ENCODE results near the gene NUP155. TPM values are rescaled to one million over a fixed set of nuclear protein-coding genes. Genes with fewer than 3 reads are reported as not detected.
"Not testable (repeated sequence)": the region's sequence is repeated elsewhere in the genome, so short reads cannot be mapped to it uniquely, and the experiment has no call there.

NUP155 gene
- polyA plus RNA-seq, 3 donors, result 26.5 to 30.0 (median 28.2) TPM

DNA sequence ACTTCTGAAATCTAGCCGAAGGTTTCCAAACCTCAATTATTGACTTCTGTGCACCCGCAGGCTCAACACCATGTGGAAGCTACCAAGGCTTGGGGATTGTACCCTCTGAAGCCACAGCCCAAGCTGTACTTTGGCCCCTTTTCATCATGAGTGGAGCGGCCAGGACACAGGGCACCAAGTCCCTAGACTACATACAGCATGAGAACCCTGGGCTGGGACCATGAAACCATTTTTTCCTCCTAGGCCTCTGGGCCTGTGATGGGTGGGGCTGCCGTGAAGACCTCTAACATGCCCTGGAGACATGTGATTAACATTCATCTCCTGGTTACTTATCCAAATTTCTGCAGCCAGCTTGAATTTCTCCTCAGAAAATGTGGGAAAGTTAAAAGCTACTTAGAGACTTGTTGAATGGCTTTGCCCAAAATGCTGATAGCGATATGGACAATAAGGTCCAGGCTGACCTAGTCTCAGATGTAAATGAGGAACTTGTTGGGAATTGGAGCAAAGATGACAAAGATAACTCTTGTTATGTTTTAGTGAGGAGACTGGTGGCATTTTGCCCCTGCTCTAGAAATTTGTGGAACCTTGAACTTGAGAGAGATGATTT, 87.6 kb downstream of the NUP155 start:
- no peak for DNase-seq (ENCODE audit: low read depth in 3 of 3, low spot score in 2 of 3)

DNA sequence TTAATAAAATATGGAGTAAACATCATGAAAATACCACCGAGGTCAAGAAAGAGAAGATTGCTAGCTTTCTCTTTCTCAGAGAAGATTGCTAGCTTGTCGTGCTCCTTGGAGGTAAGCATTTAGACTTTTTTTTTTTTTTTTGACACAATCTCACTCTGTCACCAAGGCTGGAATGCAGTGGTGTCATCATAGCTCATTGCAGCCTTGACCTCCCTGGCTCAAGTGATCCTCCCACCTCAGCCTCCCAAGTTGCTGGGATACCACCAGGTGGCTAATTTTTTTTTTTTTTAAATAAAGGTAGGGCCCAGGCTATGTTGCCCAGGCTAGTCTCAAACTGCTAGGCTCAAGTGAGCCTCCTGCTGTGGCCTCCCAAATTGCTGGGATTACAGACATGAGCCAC, 95.4 kb downstream of the NUP155 start:
- DNase-seq (ENCODE audit: low read depth in 3 of 3, low spot score in 2 of 3), result no peak

DNA sequence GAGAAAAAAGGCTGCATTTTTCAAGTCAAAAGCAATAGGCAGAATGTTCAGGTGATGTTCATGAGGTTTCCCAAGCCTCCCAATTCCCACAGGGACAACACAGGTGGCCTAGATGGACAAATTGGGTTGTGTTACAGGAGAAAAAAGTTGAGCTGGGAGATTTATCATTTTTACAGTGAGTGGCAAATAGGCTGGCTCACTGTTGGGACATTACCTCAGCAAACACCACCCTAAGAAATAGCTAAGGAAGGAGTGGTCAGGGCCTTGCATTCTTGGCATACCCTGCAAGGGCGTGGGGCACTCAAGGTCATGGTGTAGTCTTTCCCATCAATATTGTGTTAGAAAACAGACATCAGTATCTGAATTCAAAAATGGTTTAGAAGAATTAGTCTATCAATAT, 98.4 kb downstream of the NUP155 start:
- no peak for DNase-seq (ENCODE audit: low read depth in 3 of 3, low spot score in 2 of 3)

DNA sequence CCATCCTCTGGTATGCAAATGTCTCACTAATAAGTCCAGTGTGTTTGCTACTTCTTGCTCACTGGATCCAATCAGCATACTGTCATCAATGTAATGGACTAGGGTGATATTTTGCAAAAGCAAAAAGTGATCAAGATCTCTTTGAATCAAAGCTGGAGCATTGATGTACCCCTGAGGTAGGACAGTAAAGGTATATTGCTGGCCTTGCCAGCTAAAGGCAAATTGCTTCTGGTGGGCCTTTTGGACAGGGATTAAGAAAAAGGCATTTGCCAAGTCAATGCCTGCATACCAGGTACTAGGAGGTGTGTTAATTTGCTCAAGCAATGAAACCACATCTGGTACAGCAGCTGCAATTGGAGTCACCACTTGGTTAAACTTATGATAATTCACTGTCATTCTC, 102.8 kb downstream of the NUP155 start:
- DNase-seq (ENCODE audit: low read depth in 3 of 3, low spot score in 2 of 3), result not testable (repeated sequence)

DNA sequence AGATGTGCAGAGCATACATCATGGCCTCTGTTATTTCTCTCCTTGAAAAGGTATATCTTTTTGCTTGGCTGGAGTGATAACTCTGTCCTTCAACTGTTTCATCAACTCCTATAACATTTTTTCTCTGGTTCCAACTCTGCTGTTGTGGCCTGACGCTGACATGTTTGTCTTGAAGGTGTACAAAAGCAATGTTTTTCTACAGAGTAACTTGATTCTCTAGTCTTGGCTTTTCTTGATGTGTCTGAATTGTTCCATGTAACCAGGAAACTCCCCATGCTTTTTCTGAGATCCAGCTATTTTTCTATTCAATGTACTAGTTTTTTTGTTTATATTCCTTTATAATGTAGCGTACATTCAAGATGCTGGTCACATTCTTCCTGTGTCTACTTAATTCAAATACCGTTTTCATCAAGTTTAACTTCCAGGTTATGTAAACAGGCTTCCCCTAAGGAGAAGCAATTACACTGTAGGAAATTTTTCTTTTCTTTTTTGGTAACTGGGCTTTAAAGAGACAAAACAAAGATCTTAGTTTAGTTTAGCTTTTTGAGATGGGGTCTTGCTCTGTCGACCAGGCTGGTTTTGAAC, 115.0 kb downstream of the NUP155 start:
- DNase-seq (ENCODE audit: low read depth in 3 of 3, low spot score in 2 of 3), result no peak

DNA sequence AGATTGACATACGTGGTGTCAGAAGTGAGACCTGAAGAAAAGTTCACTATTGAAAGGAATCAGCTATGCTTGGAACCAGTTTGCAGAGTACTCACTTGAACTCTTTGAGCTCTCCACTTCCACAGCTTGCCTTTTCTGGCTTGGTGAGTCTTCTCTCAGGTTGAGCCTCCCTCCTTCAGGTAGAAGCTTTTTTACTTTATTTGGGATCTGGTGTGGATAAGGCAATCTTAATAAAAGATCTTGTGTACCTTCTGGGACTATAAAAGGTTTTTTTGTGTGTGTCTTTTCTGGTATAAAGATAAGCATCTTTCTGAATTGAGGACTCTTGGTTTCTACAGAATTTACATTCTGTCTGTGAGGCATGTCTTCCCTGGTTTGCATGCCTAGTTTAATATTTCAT, 116.3 kb downstream of the NUP155 start:
- no peak for DNase-seq (ENCODE audit: low read depth in 3 of 3, low spot score in 2 of 3)

DNA sequence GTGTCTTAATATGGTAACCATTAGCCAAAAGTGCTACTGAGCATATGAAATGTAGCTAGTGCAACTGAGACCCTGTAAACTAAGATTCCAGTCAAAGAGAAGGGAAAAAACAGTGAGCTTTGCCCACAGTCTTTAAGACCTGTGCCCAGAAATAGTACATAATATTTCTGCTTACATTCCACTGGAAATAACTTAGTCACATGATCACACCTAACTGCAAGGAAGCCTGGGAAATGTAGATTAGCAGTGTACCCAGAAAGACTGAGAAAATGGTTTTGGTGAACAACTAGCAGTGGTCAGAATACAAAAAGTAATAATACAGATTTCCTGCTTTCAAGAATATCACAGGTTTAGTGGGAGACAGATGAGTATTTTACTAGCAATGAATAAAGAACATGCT, 119.2 kb downstream of the NUP155 start:
- no peak for DNase-seq (ENCODE audit: low read depth in 3 of 3, low spot score in 2 of 3)

DNA sequence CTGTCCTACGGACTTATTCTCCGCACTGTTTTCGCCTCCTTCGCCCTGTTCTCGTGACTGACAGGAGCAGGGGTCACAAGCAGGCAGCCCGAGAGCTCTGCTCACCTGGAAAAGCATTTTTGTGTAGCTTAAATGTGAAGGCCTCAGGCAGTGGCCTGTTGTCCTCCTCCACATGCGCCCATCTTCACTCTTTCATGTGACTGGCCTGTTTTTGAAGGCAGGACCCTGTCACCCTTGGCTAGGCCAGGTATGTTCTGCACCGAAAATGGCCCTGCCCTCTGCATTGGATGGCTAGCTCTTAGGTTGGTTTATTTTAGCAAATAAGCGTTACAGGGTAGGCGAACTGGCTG, 121.1 kb downstream of the NUP155 start:
- DNase-seq (ENCODE audit: low read depth in 3 of 3, low spot score in 2 of 3), result peak in 1 of 3 donors; percentile 33

DNA sequence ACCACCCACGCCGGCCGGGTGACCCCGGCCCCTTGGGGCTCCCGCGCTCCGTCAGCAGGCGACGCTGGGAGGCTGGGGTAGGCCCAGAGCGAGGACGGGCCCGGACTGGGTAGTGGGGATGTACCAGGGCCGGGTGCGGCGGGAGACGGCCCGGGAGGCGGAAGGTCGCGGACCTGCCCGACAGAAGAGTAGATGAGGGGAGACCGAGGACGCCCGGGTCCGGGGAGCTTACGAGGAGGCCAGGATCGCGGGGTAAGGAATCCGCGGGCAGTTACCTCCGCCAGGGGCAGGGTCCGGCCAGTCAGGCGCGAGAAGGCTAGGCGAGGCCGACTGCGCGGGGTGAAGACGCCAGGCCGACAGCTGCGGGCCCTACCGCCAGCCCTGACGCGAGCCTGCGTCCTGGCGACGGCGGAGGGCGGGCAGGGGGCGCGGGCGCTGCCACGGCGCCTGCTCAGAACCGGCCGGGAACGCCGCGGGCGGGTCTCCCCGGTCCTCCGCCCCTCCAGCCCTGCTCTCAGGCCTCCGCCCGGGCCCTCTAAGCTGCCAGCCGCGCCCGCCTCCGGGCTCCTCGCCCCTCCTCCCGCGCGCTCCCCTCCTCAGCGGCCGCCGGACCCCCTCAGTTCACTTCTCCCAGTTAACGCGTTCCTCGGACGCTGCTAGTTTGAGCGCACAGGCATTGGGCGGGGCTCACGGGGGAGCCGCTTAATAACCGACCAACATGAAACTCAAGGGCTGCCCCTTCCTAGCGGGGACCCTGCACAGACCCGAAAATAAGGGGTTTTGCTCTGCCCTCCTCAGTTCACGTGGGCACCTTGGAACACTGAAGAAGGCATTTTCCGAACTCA, 121.7 kb downstream of the NUP155 start, which contains the start of gene CPLANE1:
Gene CPLANE1, minus strand, starts transcription at position 407 of the 845 bp plus-strand sequence. CDS start 1,678 bp downstream, outside the sequence.
- peak; percentile 43 to 68 (median 61) for DNase-seq (ENCODE audit: low read depth in 3 of 3, low spot score in 2 of 3)

DNA sequence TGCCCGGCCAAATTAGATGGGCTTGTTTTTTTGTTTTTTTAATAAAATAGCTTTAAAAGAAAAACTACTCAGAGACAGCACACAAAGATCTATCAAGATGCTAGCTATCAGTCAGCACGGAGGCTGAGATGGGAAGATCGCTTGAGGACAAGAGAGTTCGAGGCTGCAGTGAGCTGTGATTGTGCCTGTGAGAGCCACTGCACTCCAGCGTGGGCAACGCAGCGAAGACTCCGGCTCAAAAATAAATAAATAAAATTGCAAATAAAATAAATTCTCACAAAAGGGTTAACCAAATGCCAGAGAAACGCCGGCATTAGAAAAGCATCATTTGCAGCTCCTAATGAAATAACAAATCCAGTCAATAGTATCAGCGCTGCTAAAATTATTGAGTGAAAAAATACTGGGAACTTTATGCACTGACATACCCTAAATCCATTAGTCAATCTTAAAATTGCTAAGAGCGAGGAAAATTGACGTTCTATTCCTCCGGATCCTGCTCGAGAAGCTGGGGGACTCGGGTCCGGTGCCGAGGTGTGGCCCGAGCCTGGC, 122.4 kb downstream of the NUP155 start:
- DNase-seq (ENCODE audit: low read depth in 3 of 3, low spot score in 2 of 3), result peak in 2 of 3 donors; percentile 32 to 38

DNA sequence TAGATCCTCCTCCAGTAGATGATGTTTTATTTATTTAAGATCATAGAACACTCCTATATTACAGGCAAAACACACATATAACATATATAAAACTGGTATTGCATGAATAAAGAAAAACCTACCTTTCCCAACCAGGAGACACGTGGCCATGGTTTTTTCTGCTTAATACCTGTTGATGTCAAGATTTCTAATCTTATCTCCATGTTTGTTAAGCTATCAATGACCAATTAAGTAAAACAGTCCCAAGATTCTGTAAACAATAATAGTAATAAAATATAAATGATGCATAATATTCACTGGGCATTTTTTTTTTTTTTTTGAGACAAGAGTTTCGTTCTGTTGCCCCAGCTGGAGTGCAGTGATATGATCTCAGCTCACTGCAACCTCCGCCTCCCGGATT, 123.4 kb downstream of the NUP155 start:
- no peak for DNase-seq (ENCODE audit: low read depth in 3 of 3, low spot score in 2 of 3)

DNA sequence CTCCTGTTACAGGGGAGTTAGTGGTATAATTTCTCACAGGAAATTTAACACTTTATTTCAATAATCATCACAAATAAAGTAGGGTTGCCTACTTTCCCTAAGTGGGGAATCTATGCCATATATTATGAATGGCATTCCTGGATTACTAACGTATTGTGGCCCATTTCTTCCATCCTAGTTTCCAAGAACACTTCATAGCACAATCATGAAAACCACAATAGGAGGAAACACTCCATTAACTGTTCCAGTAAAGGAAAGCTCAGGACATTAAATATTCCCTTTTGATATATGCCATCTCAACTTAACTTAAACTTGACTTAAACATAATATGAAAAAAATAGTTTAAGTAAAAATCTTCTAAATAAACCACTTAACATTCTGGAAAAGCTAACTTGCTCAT, 123.9 kb downstream of the NUP155 start:
- DNase-seq (ENCODE audit: low read depth in 3 of 3, low spot score in 2 of 3), result no peak

Other genes starting within 250 kb of the NUP155 start
- gene CPLANE1, start 121.7 kb downstream of the NUP155 start, polyA plus RNA-seq (ENCODE audit: insufficient read length in 3 of 3), result 10 to 100 TPM; 29.6 to 32.5 (median 30.9) TPM
- 10 to 100 TPM; 55.5 to 58.2 (median 56.0) TPM for gene WDR70, start 8.2 kb upstream of the NUP155 start, polyA plus RNA-seq (ENCODE audit: insufficient read length in 3 of 3)

All from right renal cortex interstitium (tissue), 3 donors.